ENCODE data around the gene PXN. TPM values are rescaled to one million over a fixed set of nuclear protein-coding genes. Genes with fewer than 3 reads are reported as not detected.

Gene PXN
- 10 to 100 TPM; 34.7 to 76.7 TPM for total RNA-seq

GRCh38 chr12:120265473-120266179 is at the start of gene PXN:
Gene PXN (minus strand): TSS chr12:120265730. CDS start chr12:120265629, 101 bp downstream.
- Histone ChIP-seq H3K36me3 (no peaks in the 10 kb centered on the region), H3K27ac (peak within 1 kb of the TSS; percentile 92 to 96), H3K9me3 (no peaks in the 10 kb centered on the region), H3K4me1 (peaks cover 0 to 48% of the 10 kb centered on the region in 2 donors), H3K27me3 (no peaks in the 10 kb centered on the region), H3K4me3 (peak within 1 kb of the TSS; percentile 89 to 100)
- peak; percentile 85 to 91 for TF ChIP-seq CTCF (IDR thresholded peaks at IDR 0.05)
- peak; percentile 81 for DNase-seq (ENCODE audit: low spot score)

- H3K36me3 ChIP-seq = no peaks in the 10 kb centered on the region
- no peak overlapping the region for H3K27ac ChIP-seq
- H3K4me1 ChIP-seq = peaks cover 0 to 6% of the 10 kb centered on the region in 2 donors
- H3K27me3 ChIP-seq = no peaks in the 10 kb centered on the region
- no peak for DNase-seq (ENCODE audit: low spot score)
- no peak for TF ChIP-seq CTCF (IDR thresholded peaks at IDR 0.05)
- no peaks in the 10 kb centered on the region for H3K9me3 ChIP-seq
- H3K4me3 ChIP-seq = no peak overlapping the region
Observed at GRCh38 chr12:120314220-120314619, 48.7 kb upstream of the PXN start.

- Histone ChIP-seq H3K9me3 (no peaks in the 10 kb centered on the region), H3K4me3 (peak within 1 kb of the TSS; percentile 61 to 71), H3K36me3 (no peaks in the 10 kb centered on the region), H3K27ac (peak within 1 kb of the TSS; percentile 76 to 80), H3K27me3 (no peaks in the 10 kb centered on the region), H3K4me1 (no peaks in the 10 kb centered on the region)
- TF ChIP-seq CTCF (IDR thresholded peaks at IDR 0.05) = peak; percentile 78 to 88
- peak; percentile 92 for DNase-seq (ENCODE audit: low spot score)
Observed at GRCh38 chr12:120301962-120302815, 36.7 kb upstream of the PXN start, which contains the start of gene SIRT4. Gene SIRT4 (plus strand): TSS chr12:120302321. CDS start chr12:120303562, 1,241 bp downstream.

- peaks cover 0 to 12% of the 10 kb centered on the region in 2 donors for H3K4me1 ChIP-seq
- no peaks in the 10 kb centered on the region for H3K27me3 ChIP-seq
- no peaks in the 10 kb centered on the region for H3K36me3 ChIP-seq
- H3K4me3 ChIP-seq = peak within 1 kb of the TSS; percentile 43 to 58
- peak; percentile 82 for DNase-seq (ENCODE audit: low spot score)
- no peak for TF ChIP-seq CTCF (IDR thresholded peaks at IDR 0.05)
- H3K27ac ChIP-seq = peak within 1 kb of the TSS; percentile 94 to 98
- H3K9me3 ChIP-seq = no peaks in the 10 kb centered on the region
Observed at GRCh38 chr12:120292661-120293531, 27.4 kb upstream of the PXN start, which contains the start of gene RNU4-1. Gene RNU4-1 (minus strand): TSS chr12:120293237.

GRCh38 chr12:120292411-120292660 is 26.8 kb upstream of the PXN start:
- no peaks in the 10 kb centered on the region for H3K9me3 ChIP-seq
- peaks cover 0 to 12% of the 10 kb centered on the region in 2 donors for H3K4me1 ChIP-seq
- peak overlapping the region; percentile 94 to 98 for H3K27ac ChIP-seq
- H3K4me3 ChIP-seq = peak overlapping the region; percentile 43 to 58
- no peak for DNase-seq (ENCODE audit: low spot score)
- H3K36me3 ChIP-seq = no peaks in the 10 kb centered on the region
- TF ChIP-seq CTCF (IDR thresholded peaks at IDR 0.05) = no peak
- H3K27me3 ChIP-seq = no peaks in the 10 kb centered on the region

Data from right atrium auricular region (tissue), 2 donors.